Brain microvascular endothelial cell (primary cell): ENCODE results near the gene PRKG1.

Experiments
- DNase-seq: peaks from one replicate; pipeline ENCODE4 v3.0.0-alpha.2; 2020
- H3K27ac ChIP-seq: fragments of 250-450 bp; sonication (Bioruptor Pico); 2 replicates; pipeline ENCODE4 v1.5.1; 2020; ENCODE audit warnings: mild to moderate bottlenecking, moderate library complexity
- H3K27me3 ChIP-seq: fragments of 250-450 bp; sonication (Bioruptor Pico); replicated peaks from 2 replicates; pipeline ENCODE4 v1.5.1; 2020; ENCODE audit warnings: mild to moderate bottlenecking
- H3K36me3 ChIP-seq: fragments of 250-450 bp; sonication (Bioruptor Pico); replicated peaks from 2 replicates; pipeline ENCODE4 v1.5.1; 2020; ENCODE audit warnings: mild to moderate bottlenecking
- H3K4me3 ChIP-seq: 2 replicates; pipeline ENCODE4 v1.5.1; 2011; ENCODE audit warnings: low read depth, mild to moderate bottlenecking, control low read depth, low read length, moderate library complexity
- CTCF ChIP-seq: IDR thresholded peaks from 2 replicates; pipeline ENCODE4 v1.5.1; 2011; ENCODE audit warnings: low read depth, mild to moderate bottlenecking, moderate library complexity, low read length, control low read depth, inconsistent platforms; ENCODE audit errors: missing control alignments
- in situ Hi-C: cut with HindIII; loops from 2 replicates; pipeline ENCODE4 v1.10.0; 2017; ENCODE audit warnings: low sequenced_read_pairs, low pct_ligation_motif_present

PRKG1 gene

GRCh38 chr10:52040486-52040885 is 966.2 kb downstream of the PRKG1 start:
- in situ Hi-C loops = no loop called here
- no peaks in the 10 kb centered on the region for H3K36me3 ChIP-seq
- TF ChIP-seq CTCF = no peak
- DNase-seq = no peak
- H3K4me3 ChIP-seq = no peak overlapping the region
- H3K27me3 ChIP-seq = no peaks in the 10 kb centered on the region
- no peak overlapping the region for H3K27ac ChIP-seq

DNA sequence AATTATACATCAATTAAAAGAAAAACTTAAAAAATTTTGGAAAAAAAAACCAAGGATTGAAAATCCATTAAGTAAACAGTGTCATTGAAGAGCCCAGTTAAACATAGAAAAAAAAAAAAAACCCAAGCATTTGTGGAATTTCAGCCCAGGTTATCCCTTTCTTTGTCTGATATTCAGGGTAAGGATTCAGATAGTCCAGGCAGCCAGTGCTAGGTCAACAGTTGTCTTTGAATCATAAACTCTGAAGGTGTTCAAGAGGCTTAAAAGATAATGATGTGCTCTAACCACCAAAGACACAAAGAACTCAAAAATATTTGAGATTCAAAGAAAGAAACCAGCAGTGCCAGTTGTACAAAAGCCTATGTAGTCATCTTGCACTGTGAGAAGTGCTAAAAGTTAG is 969.5 kb downstream of the PRKG1 start:
- in situ Hi-C loops = no loop called here
- TF ChIP-seq CTCF = no peak
- no peak for DNase-seq
- Histone ChIP-seq H3K36me3 (no peaks in the 10 kb centered on the region), H3K27me3 (no peaks in the 10 kb centered on the region), H3K27ac (no peak overlapping the region), H3K4me3 (no peak overlapping the region)

DNA sequence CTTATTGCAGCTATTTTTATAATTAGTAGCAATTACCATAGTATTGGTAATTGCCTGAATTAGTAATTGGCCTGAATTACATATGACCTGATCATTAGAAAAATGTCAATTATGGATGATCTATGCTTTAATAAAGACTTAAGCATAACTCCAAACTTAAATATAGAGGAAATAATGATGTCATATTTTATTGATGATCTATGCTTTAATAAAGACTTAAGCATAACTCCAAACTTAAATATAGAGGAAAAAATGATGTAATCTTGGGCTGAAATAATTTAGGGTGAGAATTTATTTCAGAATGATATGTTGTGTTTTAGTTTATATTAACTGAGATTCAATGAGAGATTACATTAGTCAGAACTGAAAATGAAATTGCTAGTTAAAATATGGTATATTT is 973.8 kb downstream of the PRKG1 start:
- Histone ChIP-seq H3K27me3 (no peaks in the 10 kb centered on the region), H3K36me3 (no peaks in the 10 kb centered on the region), H3K27ac (no peak overlapping the region), H3K4me3 (no peak overlapping the region)
- DNase-seq = no peak
- in situ Hi-C loops = no loop called here
- no peak for TF ChIP-seq CTCF

DNA sequence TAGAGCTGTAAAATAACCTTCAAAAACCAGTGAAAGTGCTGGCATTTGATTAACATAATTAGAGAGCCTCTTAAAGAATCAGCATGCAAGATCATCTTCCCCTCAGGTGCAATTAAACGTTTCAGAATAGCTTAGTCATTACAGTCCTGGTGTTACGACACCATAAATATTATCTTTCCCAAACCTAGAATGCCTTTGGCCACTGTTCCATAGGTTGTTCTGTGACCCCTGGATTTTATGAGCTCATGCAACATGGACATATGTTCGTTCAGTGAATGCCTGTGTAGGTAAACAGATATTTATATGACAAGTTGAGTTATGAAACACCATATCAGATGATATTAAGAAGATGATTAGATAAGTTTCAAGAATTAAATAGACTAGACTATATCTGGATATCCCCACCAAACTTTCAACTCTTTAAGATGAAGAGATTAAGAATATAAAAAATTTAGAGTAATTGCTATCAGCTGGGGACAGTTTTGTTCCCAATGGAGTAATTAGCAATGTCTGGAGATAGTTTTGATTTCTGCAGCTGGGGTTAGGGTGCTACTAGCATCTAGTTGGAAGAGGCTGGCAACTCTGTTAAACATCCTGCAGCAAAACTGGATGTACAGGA is 976.3 kb downstream of the PRKG1 start:
- Histone ChIP-seq H3K4me3 (no peak overlapping the region), H3K36me3 (no peaks in the 10 kb centered on the region), H3K27ac (no peak overlapping the region), H3K27me3 (no peaks in the 10 kb centered on the region)
- in situ Hi-C loops = no loop called here
- no peak for DNase-seq
- TF ChIP-seq CTCF = no peak

DNA sequence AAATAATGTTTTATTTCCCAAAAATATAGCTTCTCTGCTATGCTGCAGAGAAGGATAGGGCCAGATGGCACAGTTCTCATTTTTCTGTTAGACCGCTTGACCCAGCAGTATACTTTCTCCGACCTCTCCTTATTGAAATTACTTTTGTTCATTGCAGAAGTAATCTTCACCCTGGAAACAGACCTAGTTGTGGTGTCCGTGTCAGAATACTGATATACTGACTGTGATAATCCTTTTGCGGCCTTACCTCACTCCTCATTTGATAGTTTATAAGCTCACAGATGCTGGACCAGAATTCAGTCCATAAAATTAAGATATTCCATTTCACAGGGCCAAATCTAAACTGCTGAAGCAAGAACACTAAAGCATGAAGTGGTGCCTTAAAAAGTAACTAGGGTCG is 979.2 kb downstream of the PRKG1 start:
- H3K4me3 ChIP-seq = no peak overlapping the region
- no peaks in the 10 kb centered on the region for H3K27me3 ChIP-seq
- in situ Hi-C loops = no loop called here
- no peaks in the 10 kb centered on the region for H3K36me3 ChIP-seq
- TF ChIP-seq CTCF = no peak
- no peak overlapping the region for H3K27ac ChIP-seq
- DNase-seq = no peak

GRCh38 chr10:52056291-52056690 is 982.0 kb downstream of the PRKG1 start:
- no peak for TF ChIP-seq CTCF
- in situ Hi-C loops = no loop called here

More at GRCh38 chr10:52056291-52056690, 982.0 kb downstream of the PRKG1 start:
- Histone ChIP-seq H3K36me3 (no peaks in the 10 kb centered on the region), H3K4me3 (no peak overlapping the region), H3K27ac (no peak overlapping the region), H3K27me3 (no peaks in the 10 kb centered on the region)
- DNase-seq = no peak
